A549 (cell line): ENCODE data around the gene GFAP. TPM values are rescaled to one million over a fixed set of nuclear protein-coding genes. Genes with fewer than 3 reads are reported as not detected.

Experiments used
- polyA plus RNA-seq, 4 experiments: library from polyadenylated mRNA; depleted of rRNA in 3 of 4; stranded (reverse); fragments of >200 nt; fragmentation: RNase III in 1 of 4; extraction: RNeasy Plus Mini Kit Qiagen cat#74134 plus additional on column Dnase treatment in 1 of 4; gene quantifications; 2 replicates in 3 of 4; 3 replicates in 1 of 4; pipeline ENCODE4 v1.2.3, GENCODE V29; 2011 to 2017
- small RNA-seq, 6 experiments: library from RNA; depleted of rRNA; stranded (forward); fragments of <200 nt; gene quantifications; one replicate each; pipeline ENCODE3, GENCODE V24; 2012

Gene GFAP
- polyA plus RNA-seq, 2 of the 4 experiments (the other 2 are of a cell fraction) = 1.5 to 1.8 TPM

Small RNA genes within 50 kb of the gene (small RNA-seq; reads per million reads assigned to genes)
- 0 reads per million in 6 experiments for gene CCDC103
- 0 to 34.8 (median 6.9) reads per million in 6 experiments for gene MIR6783
- 0 reads per million in 6 experiments for gene RN7SL405P

Other genes with a start within 250 kb of the GFAP start
- gene CCDC43, start 225.7 kb downstream of the GFAP start, polyA plus RNA-seq (2011; rRNA removed) = 24.1 and 34.3 TPM in 2 replicates
- gene CCDC43, start 225.7 kb downstream of the GFAP start, polyA plus RNA-seq (2017; fragmentation: RNase III; extraction: RNeasy Plus Mini Kit Qiagen cat#74134 plus additional on column Dnase treatment) = 35.6 to 39.4 TPM (median 37.3 TPM) in 3 replicates
- gene DBF4B, start 206.8 kb downstream of the GFAP start, polyA plus RNA-seq (2011; rRNA removed) = 16.5 and 16.9 TPM in 2 replicates
- 27.5 to 32.3 TPM (median 30.1 TPM) in 3 replicates for gene DBF4B, start 206.8 kb downstream of the GFAP start, polyA plus RNA-seq (2017; fragmentation: RNase III; extraction: RNeasy Plus Mini Kit Qiagen cat#74134 plus additional on column Dnase treatment)
- gene ADAM11, start 156.5 kb downstream of the GFAP start, polyA plus RNA-seq (2011; rRNA removed) = 0.75 and 0.79 TPM in 2 replicates
- 2.0 to 2.7 TPM (median 2.1 TPM) in 3 replicates for gene ADAM11, start 156.5 kb downstream of the GFAP start, polyA plus RNA-seq (2017; fragmentation: RNase III; extraction: RNeasy Plus Mini Kit Qiagen cat#74134 plus additional on column Dnase treatment)
- gene GJC1, start 85.2 kb downstream of the GFAP start, polyA plus RNA-seq (2011; rRNA removed) = 22.1 and 30.4 TPM in 2 replicates
- 21.2 to 21.9 TPM (median 21.7 TPM) in 3 replicates for gene GJC1, start 85.2 kb downstream of the GFAP start, polyA plus RNA-seq (2017; fragmentation: RNase III; extraction: RNeasy Plus Mini Kit Qiagen cat#74134 plus additional on column Dnase treatment)
- gene HIGD1B, start 67.6 kb downstream of the GFAP start, polyA plus RNA-seq (2011; rRNA removed) = not detected in 2 replicates
- not detected in 3 replicates for gene HIGD1B, start 67.6 kb downstream of the GFAP start, polyA plus RNA-seq (2017; fragmentation: RNase III; extraction: RNeasy Plus Mini Kit Qiagen cat#74134 plus additional on column Dnase treatment)
- 254 and 353 TPM in 2 replicates for gene EFTUD2, start 16.1 kb downstream of the GFAP start, polyA plus RNA-seq (2011; rRNA removed)
- 216 to 251 TPM (median 224 TPM) in 3 replicates for gene EFTUD2, start 16.1 kb downstream of the GFAP start, polyA plus RNA-seq (2017; fragmentation: RNase III; extraction: RNeasy Plus Mini Kit Qiagen cat#74134 plus additional on column Dnase treatment)
- 19.6 and 20.5 TPM in 2 replicates for gene KIF18B, start 32.3 kb upstream of the GFAP start, polyA plus RNA-seq (2011; rRNA removed)
- gene KIF18B, start 32.3 kb upstream of the GFAP start, polyA plus RNA-seq (2017; fragmentation: RNase III; extraction: RNeasy Plus Mini Kit Qiagen cat#74134 plus additional on column Dnase treatment) = 39.9 to 41.7 TPM (median 41.7 TPM) in 3 replicates
- 1.9 and 2.6 TPM in 2 replicates for gene C1QL1, start 52.8 kb upstream of the GFAP start, polyA plus RNA-seq (2011; rRNA removed)
- gene C1QL1, start 52.8 kb upstream of the GFAP start, polyA plus RNA-seq (2017; fragmentation: RNase III; extraction: RNeasy Plus Mini Kit Qiagen cat#74134 plus additional on column Dnase treatment) = 7.4 to 9.3 TPM (median 8.5 TPM) in 3 replicates
- 21.4 and 26.2 TPM in 2 replicates for gene DCAKD, start 136.1 kb upstream of the GFAP start, polyA plus RNA-seq (2011; rRNA removed)
- 17.4 to 18.7 TPM (median 18.2 TPM) in 3 replicates for gene DCAKD, start 136.1 kb upstream of the GFAP start, polyA plus RNA-seq (2017; fragmentation: RNase III; extraction: RNeasy Plus Mini Kit Qiagen cat#74134 plus additional on column Dnase treatment)
- gene NMT1, start 145.8 kb upstream of the GFAP start, polyA plus RNA-seq (2011; rRNA removed) = 82.9 and 95.8 TPM in 2 replicates
- 270 to 323 TPM (median 299 TPM) in 3 replicates for gene NMT1, start 145.8 kb upstream of the GFAP start, polyA plus RNA-seq (2017; fragmentation: RNase III; extraction: RNeasy Plus Mini Kit Qiagen cat#74134 plus additional on column Dnase treatment)
- 55.5 and 56.6 TPM in 2 replicates for gene PLCD3, start 217.0 kb upstream of the GFAP start, polyA plus RNA-seq (2011; rRNA removed)
- 104 to 107 TPM (median 105 TPM) in 3 replicates for gene PLCD3, start 217.0 kb upstream of the GFAP start, polyA plus RNA-seq (2017; fragmentation: RNase III; extraction: RNeasy Plus Mini Kit Qiagen cat#74134 plus additional on column Dnase treatment)
- 11.2 and 11.4 TPM in 2 replicates for gene ACBD4, start 220.2 kb upstream of the GFAP start, polyA plus RNA-seq (2011; rRNA removed)
- gene ACBD4, start 220.2 kb upstream of the GFAP start, polyA plus RNA-seq (2017; fragmentation: RNase III; extraction: RNeasy Plus Mini Kit Qiagen cat#74134 plus additional on column Dnase treatment) = 13.0 to 14.8 TPM (median 13.7 TPM) in 3 replicates
- gene HEXIM1, start 233.0 kb upstream of the GFAP start, polyA plus RNA-seq (2011; rRNA removed) = 39.3 and 54.0 TPM in 2 replicates
- gene HEXIM1, start 233.0 kb upstream of the GFAP start, polyA plus RNA-seq (2017; fragmentation: RNase III; extraction: RNeasy Plus Mini Kit Qiagen cat#74134 plus additional on column Dnase treatment) = 118 to 143 TPM (median 131 TPM) in 3 replicates
- 14.5 and 15.5 TPM in 2 replicates for gene HEXIM2, start 246.4 kb upstream of the GFAP start, polyA plus RNA-seq (2011; rRNA removed)
- 16.1 to 23.1 TPM (median 21.2 TPM) in 3 replicates for gene HEXIM2, start 246.4 kb upstream of the GFAP start, polyA plus RNA-seq (2017; fragmentation: RNase III; extraction: RNeasy Plus Mini Kit Qiagen cat#74134 plus additional on column Dnase treatment)